Measurements from ENCODE around the gene OSBPL7.

Gene OSBPL7

GRCh38 chr17:47847341-47848197, 26.0 kb upstream of the OSBPL7 start:
- in situ Hi-C loops (cut with MboI; ENCODE audit: low sequenced_read_pairs), result no loop called here

GRCh38 chr17:47846716-47847340, 25.2 kb upstream of the OSBPL7 start:
- in situ Hi-C loops (cut with MboI; ENCODE audit: low sequenced_read_pairs), result no loop called here

- in situ Hi-C loops (cut with MboI; ENCODE audit: low sequenced_read_pairs), result no loop called here
These were observed 24.1 kb upstream of the OSBPL7 start for GRCh38 chr17:47845716-47846075.

GRCh38 chr17:47844814-47845715, 23.5 kb upstream of the OSBPL7 start:
- in situ Hi-C loops (cut with MboI; ENCODE audit: low sequenced_read_pairs), result loop anchor here (5.0 kb wide), 1 partner anchor 47 kb away; no protein-coding TSS in a partner anchor

GRCh38 chr17:47844227-47844626, 22.6 kb upstream of the OSBPL7 start:
- in situ Hi-C loops (cut with MboI; ENCODE audit: low sequenced_read_pairs), result loop anchor here (5.0 kb wide), 1 partner anchor 48 kb away; no protein-coding TSS in a partner anchor

GRCh38 chr17:47843391-47843730, 21.8 kb upstream of the OSBPL7 start:
- in situ Hi-C loops (cut with MboI; ENCODE audit: low sequenced_read_pairs), result loop anchor here (5.0 kb wide), 1 partner anchor 49 kb away; no protein-coding TSS in a partner anchor

- in situ Hi-C loops (cut with MboI; ENCODE audit: low sequenced_read_pairs), result loop anchor here (5.0 kb wide), 1 partner anchor 51 kb away; no protein-coding TSS in a partner anchor
These were observed 20.1 kb upstream of the OSBPL7 start for GRCh38 chr17:47841488-47842291.

- in situ Hi-C loops (cut with MboI; ENCODE audit: low sequenced_read_pairs), result loop anchor here (5.0 kb wide), 1 partner anchor 51 kb away; no protein-coding TSS in a partner anchor
These were observed 19.3 kb upstream of the OSBPL7 start, which contains the start of gene SCRN2 for GRCh38 chr17:47840742-47841487. Gene SCRN2, minus strand, starts transcription at chr17:47841273. Its CDS starts 430 bp downstream, at chr17:47840843.

- in situ Hi-C loops (cut with MboI; ENCODE audit: low sequenced_read_pairs), result loop anchor here (5.0 kb wide), 1 partner anchor 52 kb away; no protein-coding TSS in a partner anchor
These were observed 18.6 kb upstream of the OSBPL7 start for GRCh38 chr17:47840001-47840741.

GRCh38 chr17:47839071-47839470, 17.5 kb upstream of the OSBPL7 start:
- in situ Hi-C loops (cut with MboI; ENCODE audit: low sequenced_read_pairs), result no loop called here

GRCh38 chr17:47838636-47839035, 17.0 kb upstream of the OSBPL7 start:
- in situ Hi-C loops (cut with MboI; ENCODE audit: low sequenced_read_pairs), result no loop called here

GRCh38 chr17:47837401-47838039, 15.9 kb upstream of the OSBPL7 start:
- in situ Hi-C loops (cut with MboI; ENCODE audit: low sequenced_read_pairs), result no loop called here

- in situ Hi-C loops (cut with MboI; ENCODE audit: low sequenced_read_pairs), result no loop called here
These were observed 15.0 kb upstream of the OSBPL7 start for GRCh38 chr17:47836601-47837000.

GRCh38 chr17:47834756-47835155, 13.2 kb upstream of the OSBPL7 start:
- in situ Hi-C loops (cut with MboI; ENCODE audit: low sequenced_read_pairs), result no loop called here

- in situ Hi-C loops (cut with MboI; ENCODE audit: low sequenced_read_pairs), result no loop called here
These were observed 10.3 kb upstream of the OSBPL7 start for GRCh38 chr17:47831934-47832327.

GRCh38 chr17:47831003-47831933, 9.7 kb upstream of the OSBPL7 start, which contains the start of the genes LRRC46 and MRPL10:
Gene LRRC46, plus strand, starts transcription at chr17:47831670. Its CDS starts 320 bp downstream, at chr17:47831990.
Gene MRPL10, minus strand, starts transcription at chr17:47831541. Its CDS starts 30 bp downstream, at chr17:47831511.
- in situ Hi-C loops (cut with MboI; ENCODE audit: low sequenced_read_pairs), result no loop called here

All from HL-60/S4 treated with retinoic acid at 250 ng/mL for 4 days and 3 days (cell line).